Esophagus (tissue), 2 donors: Measurements from ENCODE around the gene HSD11B2. TPM values are rescaled to one million over a fixed set of nuclear protein-coding genes. Genes with fewer than 3 reads are reported as not detected.
A peak's percentile ranks its signal among the peaks of the same experiment; 100 is the strongest.

Experiments used
- H3K27ac ChIP-seq, 2 donors: one replicate each; pipeline ENCODE4 v1.5.1; 2013; ENCODE audit warnings: low read depth in 2 of 2, mild to moderate bottlenecking in 2 of 2, inconsistent platforms in 1 of 2, low read length in 1 of 2, moderate library complexity in 1 of 2
- H3K27me3 ChIP-seq, 2 donors: one replicate each; pipeline ENCODE4 v1.6.1; 2013; ENCODE audit warnings: low read length in 2 of 2, control low read depth in 1 of 2, mild to moderate bottlenecking in 1 of 2; ENCODE audit not compliant: insufficient read depth in 2 of 2, control insufficient read depth in 1 of 2
- H3K36me3 ChIP-seq, 2 donors: one replicate each; pipeline ENCODE4 v1.6.1; 2013; ENCODE audit warnings: low read length in 1 of 2; ENCODE audit not compliant: control insufficient read depth in 2 of 2, insufficient read depth in 2 of 2
- H3K4me1 ChIP-seq, 2 donors: one replicate each; pipeline ENCODE4 v1.6.1; 2013; ENCODE audit warnings: low read length in 1 of 2; ENCODE audit not compliant: control insufficient read depth in 2 of 2, insufficient read depth in 2 of 2
- H3K4me3 ChIP-seq, 2 donors: one replicate each; pipeline ENCODE4 v1.5.1; 2013; ENCODE audit warnings: low read length in 2 of 2, mild to moderate bottlenecking in 2 of 2, low read depth in 1 of 2, moderate library complexity in 1 of 2
- H3K9me3 ChIP-seq, 2 donors: one replicate each; pipeline ENCODE4 v1.6.1; 2013; ENCODE audit warnings: mild to moderate bottlenecking in 2 of 2, low read depth in 1 of 2, low read length in 1 of 2, moderate library complexity in 1 of 2; ENCODE audit not compliant: control insufficient read depth in 2 of 2, insufficient read depth in 1 of 2
- WGBS, 2 donors: extraction: QIAGEN DNeasy Blood & Tissue Kit; methylation state at CpG; one replicate each; pipeline ENCODE4 v1.1.7; 2013; 5-methylcytosine and 5-hydroxymethylcytosine counted together
- polyA plus RNA-seq, 2 donors: library from polyadenylated mRNA; stranded (reverse); fragments of 200-250 nt; gene quantifications; one replicate each; pipeline ENCODE4 v1.2.3, GENCODE V29; 2013
- donor health status: healthy with polysubstance abuse.
- donor health status: Bipolar disorder and iron deficiency.

Gene HSD11B2
- polyA plus RNA-seq, result 10 to 100 TPM; 10.7 to 15.2 TPM

DNA sequence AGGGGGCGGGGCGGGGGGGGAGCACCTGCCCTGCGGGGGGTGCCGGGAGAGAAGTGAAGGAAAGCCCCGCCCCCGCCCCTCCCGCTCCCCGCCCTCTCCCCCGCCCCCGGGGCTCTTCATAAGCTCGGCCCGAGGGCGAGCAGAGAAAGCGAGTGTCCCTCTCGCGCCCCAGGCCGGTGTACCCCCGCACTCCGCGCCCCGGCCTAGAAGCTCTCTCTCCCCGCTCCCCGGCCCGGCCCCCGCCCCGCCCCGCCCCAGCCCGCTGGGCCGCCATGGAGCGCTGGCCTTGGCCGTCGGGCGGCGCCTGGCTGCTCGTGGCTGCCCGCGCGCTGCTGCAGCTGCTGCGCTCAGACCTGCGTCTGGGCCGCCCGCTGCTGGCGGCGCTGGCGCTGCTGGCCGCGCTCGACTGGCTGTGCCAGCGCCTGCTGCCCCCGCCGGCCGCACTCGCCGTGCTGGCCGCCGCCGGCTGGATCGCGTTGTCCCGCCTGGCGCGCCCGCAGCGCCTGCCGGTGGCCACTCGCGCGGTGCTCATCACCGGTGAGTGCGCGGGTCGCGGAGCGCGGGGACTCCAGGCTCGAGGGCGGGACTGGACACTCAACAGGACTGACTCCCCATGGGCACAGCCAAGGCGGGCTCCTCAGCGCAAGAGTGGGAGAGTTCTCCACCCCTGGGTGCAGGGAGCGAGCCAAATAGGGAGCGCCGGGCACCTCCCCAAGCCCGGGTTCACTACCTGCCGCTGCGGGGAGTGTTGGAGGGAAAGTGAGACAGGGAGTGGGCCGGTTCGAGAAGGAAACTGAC, at the start of gene HSD11B2:
HSD11B2 (plus strand) TSS at position 145 of the 798 bp plus-strand sequence; CDS start at position 273, 128 bp downstream.
- peaks cover 0 to 5% of the 10 kb centered on the region in 2 donors for H3K36me3 ChIP-seq
- peak within 1 kb of the TSS; percentile 71 to 84 for H3K27ac ChIP-seq
- H3K27me3 ChIP-seq, result no peaks in the 10 kb centered on the region
- H3K9me3 ChIP-seq, result no peaks in the 10 kb centered on the region
- 1 to 3% methylated on average over 31 to 87 of the region's 87 CpGs for WGBS, 2 donors
- H3K4me1 ChIP-seq, result peaks cover 6 to 15% of the 10 kb centered on the region in 2 donors
- peak within 1 kb of the TSS; percentile 33 to 48 for H3K4me3 ChIP-seq

DNA sequence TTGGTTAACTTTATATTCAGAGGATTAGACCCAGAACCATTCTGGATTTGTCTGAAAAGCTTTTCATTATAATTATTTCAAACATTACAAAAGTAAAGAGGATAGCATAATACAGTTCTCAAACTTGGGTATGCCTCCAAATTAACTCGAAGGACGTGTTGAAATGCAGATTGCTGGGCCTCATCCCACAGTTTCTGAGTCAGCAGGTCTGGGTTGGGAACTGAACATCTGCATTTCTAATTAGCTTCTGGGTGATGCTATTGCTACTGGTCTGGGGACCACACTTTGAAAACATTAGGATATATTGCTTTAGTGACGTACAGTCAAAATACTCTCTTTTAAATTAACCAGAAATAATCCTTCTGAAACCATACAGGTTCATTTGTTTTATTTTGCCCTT, 47.6 kb upstream of the HSD11B2 start:
- Histone ChIP-seq H3K4me3 (no peak overlapping the region), H3K9me3 (no peaks in the 10 kb centered on the region)
- WGBS, 2 donors, result 89 to 90% methylated on average over 3 of the region's 3 CpGs

GRCh38 chr16:67384778-67385510, 46.0 kb upstream of the HSD11B2 start:
- H3K27ac ChIP-seq, result no peak overlapping the region
- 80 to 89% methylated on average over 8 of the region's 8 CpGs for WGBS, 2 donors
- H3K4me1 ChIP-seq, result no peaks in the 10 kb centered on the region
- no peaks in the 10 kb centered on the region for H3K9me3 ChIP-seq
- no peaks in the 10 kb centered on the region for H3K27me3 ChIP-seq
- H3K4me3 ChIP-seq, result no peak overlapping the region
- peaks cover 0 to 2% of the 10 kb centered on the region in 2 donors for H3K36me3 ChIP-seq

More for the DNA sequence above, 47.6 kb upstream of the HSD11B2 start:
- no peaks in the 10 kb centered on the region for H3K27me3 ChIP-seq
- no peak overlapping the region for H3K27ac ChIP-seq
- no peaks in the 10 kb centered on the region for H3K36me3 ChIP-seq
- no peaks in the 10 kb centered on the region for H3K4me1 ChIP-seq

- Histone ChIP-seq H3K4me1 (peaks cover 3 to 9% of the 10 kb centered on the region in 2 donors), H3K4me3 (no peak overlapping the region), H3K36me3 (peaks cover 0 to 2% of the 10 kb centered on the region in 2 donors), H3K27me3 (no peaks in the 10 kb centered on the region), H3K9me3 (no peaks in the 10 kb centered on the region), H3K27ac (no peak overlapping the region)
- 94% methylated on average over 5 of the region's 5 CpGs for WGBS, 2 donors
Observed at GRCh38 chr16:67386861-67387455, 44.0 kb upstream of the HSD11B2 start.

DNA sequence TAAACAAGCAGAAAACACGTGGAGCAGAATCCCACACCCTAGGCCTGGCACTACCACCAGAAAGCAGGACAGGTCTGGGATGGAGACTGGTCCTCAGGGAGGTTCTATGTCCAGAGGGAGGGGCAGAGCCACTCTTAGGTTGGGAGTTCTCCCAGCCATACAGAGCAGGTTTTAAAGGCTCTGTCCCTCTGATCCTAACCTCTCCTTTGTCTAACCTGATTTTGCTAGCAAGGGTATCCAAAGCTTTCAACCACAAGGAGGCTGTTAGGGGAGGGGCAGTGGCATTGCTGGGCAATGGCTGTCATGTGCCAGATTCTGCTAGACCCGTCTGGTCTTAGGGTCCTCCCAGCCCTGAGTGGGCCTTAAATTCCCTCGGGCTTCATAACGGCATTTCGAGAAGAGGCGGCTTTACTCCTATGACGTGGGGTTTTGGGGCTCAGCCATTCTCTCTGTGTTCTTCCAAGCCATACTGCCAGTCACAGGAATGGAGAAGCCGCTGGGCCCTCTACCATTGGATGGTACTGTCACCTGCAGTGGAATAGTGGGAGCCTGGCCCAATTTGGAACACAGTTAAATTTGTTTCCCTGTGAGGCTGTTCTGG, 43.3 kb upstream of the HSD11B2 start:
- Histone ChIP-seq H3K36me3 (peaks cover 0 to 2% of the 10 kb centered on the region in 2 donors), H3K27ac (no peak overlapping the region), H3K27me3 (no peaks in the 10 kb centered on the region), H3K4me1 (peaks cover 5 to 15% of the 10 kb centered on the region in 2 donors), H3K4me3 (no peak overlapping the region), H3K9me3 (no peaks in the 10 kb centered on the region)
- 82 to 86% methylated on average over 8 of the region's 8 CpGs for WGBS, 2 donors

GRCh38 chr16:67388191-67388590, 42.7 kb upstream of the HSD11B2 start:
- Histone ChIP-seq H3K36me3 (peaks cover 0 to 2% of the 10 kb centered on the region in 2 donors), H3K4me3 (no peak overlapping the region), H3K27ac (no peak overlapping the region), H3K27me3 (no peaks in the 10 kb centered on the region), H3K4me1 (peaks cover 5 to 21% of the 10 kb centered on the region in 2 donors), H3K9me3 (no peaks in the 10 kb centered on the region)
- 92% methylated on average over 8 of the region's 8 CpGs for WGBS, 2 donors

DNA sequence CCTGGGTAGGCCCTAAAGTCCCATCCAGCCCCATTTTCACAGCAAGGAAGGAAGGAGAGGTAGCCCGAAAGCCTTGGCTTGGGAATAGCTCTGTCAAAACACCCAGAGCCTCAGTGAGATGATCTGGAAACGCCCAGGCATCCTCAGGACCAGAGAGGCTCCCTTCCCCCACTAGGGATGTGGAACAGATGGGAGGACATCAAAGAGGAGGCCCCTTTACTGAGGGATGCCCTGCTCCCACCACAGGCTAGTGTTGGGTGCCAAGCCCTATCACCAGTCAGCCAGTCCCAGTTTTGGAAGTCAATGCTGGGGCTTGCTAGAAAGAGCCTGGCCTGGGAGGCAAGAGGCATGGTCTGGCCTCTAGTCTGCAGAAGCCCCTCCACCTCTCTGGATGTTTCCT, 42.3 kb upstream of the HSD11B2 start:
- no peak overlapping the region for H3K4me3 ChIP-seq
- H3K27me3 ChIP-seq, result no peaks in the 10 kb centered on the region
- WGBS, 2 donors, result 78 to 88% methylated on average over 2 of the region's 2 CpGs

GRCh38 chr16:67389911-67390815, 40.8 kb upstream of the HSD11B2 start:
- no peak overlapping the region for H3K4me3 ChIP-seq
- H3K27ac ChIP-seq, result no peak overlapping the region
- WGBS, 2 donors, result 75 to 82% methylated on average over 26 to 27 of the region's 27 CpGs
- peaks cover 0 to 2% of the 10 kb centered on the region in 2 donors for H3K36me3 ChIP-seq
- H3K4me1 ChIP-seq, result peaks cover 10 to 28% of the 10 kb centered on the region in 2 donors
- no peaks in the 10 kb centered on the region for H3K27me3 ChIP-seq
- H3K9me3 ChIP-seq, result no peaks in the 10 kb centered on the region

More for the DNA sequence above, 42.3 kb upstream of the HSD11B2 start:
- Histone ChIP-seq H3K27ac (no peak overlapping the region), H3K4me1 (peaks cover 7 to 24% of the 10 kb centered on the region in 2 donors), H3K36me3 (peaks cover 0 to 2% of the 10 kb centered on the region in 2 donors), H3K9me3 (no peaks in the 10 kb centered on the region)
